Keratinocyte (primary cell): ENCODE data around the gene COL25A1.

Experiments
- EZH2 ChIP-seq: IDR thresholded peaks from one replicate; pipeline ENCODE4 v1.6.1; 2012; ENCODE audit warnings: inconsistent platforms, mild to moderate bottlenecking, low read length, moderate library complexity
- TF ChIP-seq, protein P1 (sequence below), 3 experiments: IDR thresholded peaks in 1 of 3; conservative IDR thresholded peaks in 1 of 3; optimal IDR thresholded peaks in 1 of 3; 2 replicates in 2 of 3; 3 replicates in 1 of 3; pipeline versions ENCODE3 to v1.5.1; 2011; ENCODE audit warnings: low read length in 3 of 3, mild to moderate bottlenecking in 3 of 3, moderate library complexity in 2 of 3, control low read depth in 1 of 3, inconsistent platforms in 1 of 3; ENCODE audit not compliant: insufficient read depth in 2 of 3; ENCODE audit errors: extremely low read depth in 1 of 3

DNA sequence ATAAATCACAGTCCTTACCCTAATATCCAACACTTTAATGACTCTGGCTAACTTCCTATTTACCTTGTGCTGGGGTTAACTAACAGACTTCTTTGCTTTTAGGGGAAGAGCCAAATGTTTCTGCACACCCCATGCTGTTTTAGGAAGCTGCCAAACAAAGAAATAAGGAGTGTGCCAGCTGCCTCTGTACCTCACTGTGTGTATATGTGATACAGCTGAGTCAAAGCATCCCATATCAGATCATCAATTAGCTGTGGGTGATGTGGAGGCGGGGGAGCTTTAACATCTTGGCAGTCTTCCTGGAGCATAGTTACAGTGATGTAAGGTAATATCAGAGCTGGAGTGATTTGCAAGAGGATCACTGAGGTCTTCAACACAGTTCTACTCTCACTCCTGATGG, 95.4 kb downstream of the COL25A1 start:
- TF ChIP-seq, protein P1, sequence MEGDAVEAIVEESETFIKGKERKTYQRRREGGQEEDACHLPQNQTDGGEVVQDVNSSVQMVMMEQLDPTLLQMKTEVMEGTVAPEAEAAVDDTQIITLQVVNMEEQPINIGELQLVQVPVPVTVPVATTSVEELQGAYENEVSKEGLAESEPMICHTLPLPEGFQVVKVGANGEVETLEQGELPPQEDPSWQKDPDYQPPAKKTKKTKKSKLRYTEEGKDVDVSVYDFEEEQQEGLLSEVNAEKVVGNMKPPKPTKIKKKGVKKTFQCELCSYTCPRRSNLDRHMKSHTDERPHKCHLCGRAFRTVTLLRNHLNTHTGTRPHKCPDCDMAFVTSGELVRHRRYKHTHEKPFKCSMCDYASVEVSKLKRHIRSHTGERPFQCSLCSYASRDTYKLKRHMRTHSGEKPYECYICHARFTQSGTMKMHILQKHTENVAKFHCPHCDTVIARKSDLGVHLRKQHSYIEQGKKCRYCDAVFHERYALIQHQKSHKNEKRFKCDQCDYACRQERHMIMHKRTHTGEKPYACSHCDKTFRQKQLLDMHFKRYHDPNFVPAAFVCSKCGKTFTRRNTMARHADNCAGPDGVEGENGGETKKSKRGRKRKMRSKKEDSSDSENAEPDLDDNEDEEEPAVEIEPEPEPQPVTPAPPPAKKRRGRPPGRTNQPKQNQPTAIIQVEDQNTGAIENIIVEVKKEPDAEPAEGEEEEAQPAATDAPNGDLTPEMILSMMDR (optimal IDR thresholded peaks at IDR 0.05 in 1 of 3, IDR thresholded peaks at IDR 0.05 in 1 of 3, conservative IDR thresholded peaks at IDR 0.05 in 1 of 3; ENCODE audit: extremely low read depth in 1 of 3, insufficient read depth in 2 of 3, low read length in 3 of 3) = no peak
- TF ChIP-seq EZH2 = no peak
